ENCODE results near the gene BRAP.
"Not testable (repeated sequence)": the region's sequence is repeated elsewhere in the genome, so short reads cannot be mapped to it uniquely, and the experiment has no call there.

GRCh38 chr12:111595341-111595835 lies 90.4 kb downstream of the BRAP start:
- TF ChIP-seq CTCF (conservative IDR thresholded peaks at IDR 0.05; ENCODE audit: low read depth, low read length); EZH2 (IDR thresholded peaks at IDR 0.05; ENCODE audit: borderline replicate concordance, low read depth, low read length, poor library complexity, severe bottlenecking): not testable (repeated sequence)

Data from A673 (cell line).